Epithelial cell of prostate (primary cell): ENCODE measurements around the gene ZNF219.

Experiments used
- DNase-seq: peaks from one replicate; pipeline ENCODE4 v3.0.0-alpha.2; 2011; ENCODE audit warnings: low read depth, low spot score
- H3K27ac ChIP-seq: fragments of 450-650 bp; 2 replicates; pipeline ENCODE4 v1.5.1; 2017; ENCODE audit warnings: mild to moderate bottlenecking

Gene ZNF219

DNA sequence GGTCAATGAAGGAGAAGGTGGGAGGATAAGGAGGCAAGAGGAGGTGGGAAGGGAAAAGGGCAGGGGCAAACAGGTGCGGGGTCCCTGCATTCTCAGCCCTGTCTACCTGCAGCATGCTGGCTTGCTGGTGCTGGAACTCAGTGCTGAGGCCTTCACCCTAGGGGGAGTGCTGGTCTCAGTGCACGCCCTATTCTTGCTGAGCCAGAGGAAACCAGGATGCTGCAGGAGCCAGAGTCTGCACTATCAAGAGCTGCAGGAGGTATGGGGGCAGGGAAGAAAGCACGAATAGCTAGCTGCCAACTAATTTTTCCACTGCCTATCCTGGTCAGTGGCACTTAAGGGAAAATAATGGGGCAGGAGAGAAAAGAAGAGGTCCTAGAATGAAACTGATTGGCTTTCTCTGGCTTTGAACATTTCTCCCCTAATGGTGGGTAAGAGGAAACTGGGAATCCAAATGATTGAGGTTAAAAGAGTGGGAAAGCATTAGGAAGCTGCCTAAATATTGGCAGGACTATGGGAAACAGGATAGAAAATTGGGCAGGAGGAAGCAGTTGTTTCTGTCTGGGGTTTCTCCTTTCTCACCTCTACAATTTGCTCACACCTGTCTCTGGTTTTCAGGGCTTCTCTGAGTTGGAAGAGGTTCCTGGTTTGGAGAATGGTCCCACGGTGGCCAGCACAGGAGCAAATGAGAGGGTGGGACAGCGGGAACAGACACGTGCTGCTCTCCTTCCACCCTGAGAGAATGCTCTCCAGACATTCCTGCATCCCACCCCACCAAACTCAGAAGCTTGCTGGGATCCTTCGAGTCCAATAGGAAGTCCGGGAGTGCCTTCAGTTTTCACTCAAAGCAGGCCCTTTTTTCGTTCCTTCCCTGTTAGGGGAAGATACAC is 4.3 kb upstream of the ZNF219 start:
- DNase-seq: no peak
- peak overlapping the region; percentile 89 for H3K27ac ChIP-seq

GRCh38 chr14:21101802-21102413 is 3.5 kb upstream of the ZNF219 start:
- peak overlapping the region; percentile 89 for H3K27ac ChIP-seq
- no peak for DNase-seq

DNA sequence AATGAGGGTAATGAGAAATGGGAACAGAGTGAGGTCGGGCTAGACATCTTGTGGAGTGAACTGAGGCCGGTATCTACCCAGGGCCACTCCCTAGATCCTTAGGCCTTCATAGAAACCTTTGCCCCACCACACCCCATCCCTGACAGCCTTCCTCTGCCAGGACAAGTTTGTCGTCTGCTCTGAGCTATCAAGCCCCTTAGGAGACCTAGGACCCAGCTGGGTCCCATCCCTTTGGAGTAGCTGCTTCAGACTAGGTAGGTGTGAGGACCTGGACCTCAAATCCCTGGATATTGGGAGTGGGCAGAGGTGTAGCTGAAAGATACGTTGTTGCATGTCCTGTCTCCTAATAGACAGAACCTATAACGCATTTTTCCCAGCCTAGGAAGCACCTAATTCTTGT is 2.5 kb upstream of the ZNF219 start, which contains the start of gene TMEM253:
Gene TMEM253, plus strand, starts transcription at position 136 of the 400 bp plus-strand sequence. CDS start 278 bp downstream, outside the sequence.
- DNase-seq: no peak
- H3K27ac ChIP-seq: peak within 1 kb of the TSS; percentile 89

DNA sequence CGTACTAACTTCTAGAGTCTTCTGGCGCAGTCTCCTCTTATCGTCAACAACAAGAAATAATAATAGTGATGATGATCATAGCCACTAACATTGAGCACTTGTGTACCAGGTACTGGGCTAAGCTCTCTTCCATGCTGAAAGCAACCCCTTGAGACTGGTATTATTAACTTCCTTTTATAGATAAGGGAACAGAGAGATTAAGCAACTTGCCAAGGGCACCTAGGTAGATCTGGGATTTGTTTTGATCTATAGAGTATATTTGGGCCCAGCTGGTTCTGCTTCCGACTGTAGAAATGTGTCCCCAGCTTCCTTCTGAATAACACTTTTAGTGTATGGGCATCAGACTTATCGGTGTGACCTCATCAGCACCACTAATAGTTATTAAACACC is 1.1 kb upstream of the ZNF219 start:
- DNase-seq: no peak
- peak overlapping the region; percentile 81 for H3K27ac ChIP-seq

DNA sequence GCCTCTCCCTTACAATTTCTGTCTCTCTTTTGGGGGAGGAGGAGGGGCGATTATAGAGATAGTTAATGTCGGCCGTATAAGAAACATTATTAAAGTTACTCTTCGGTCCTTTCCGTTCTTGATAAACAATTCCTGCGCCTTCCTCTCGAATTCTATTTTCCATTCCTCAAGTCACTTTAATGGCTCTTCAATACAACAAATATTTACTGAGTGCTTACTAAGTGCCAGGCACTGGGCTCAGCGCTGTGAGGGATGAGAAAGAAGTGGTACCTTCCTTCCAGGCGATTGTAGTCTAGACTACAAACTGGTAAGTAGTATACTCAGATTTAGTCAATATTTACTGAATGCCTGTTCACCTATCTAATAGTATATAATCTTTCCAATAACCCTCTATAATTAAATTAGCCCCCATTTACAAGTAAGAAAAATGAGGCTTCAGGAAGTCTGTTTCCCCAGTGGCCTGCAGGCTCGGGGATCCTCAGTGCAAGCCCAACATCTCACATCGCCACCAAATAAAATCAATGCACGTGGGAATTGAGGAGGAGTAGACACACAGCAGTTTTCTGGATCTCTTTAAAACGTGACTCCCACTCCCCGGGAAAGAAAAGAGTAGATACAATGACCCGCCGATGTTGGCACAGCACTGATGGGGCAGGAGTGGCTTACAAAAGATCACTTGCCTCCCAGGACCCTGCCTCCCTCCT is 589 bp upstream of the ZNF219 start:
- no peak for DNase-seq
- peak overlapping the region; percentile 81 for H3K27ac ChIP-seq

DNA sequence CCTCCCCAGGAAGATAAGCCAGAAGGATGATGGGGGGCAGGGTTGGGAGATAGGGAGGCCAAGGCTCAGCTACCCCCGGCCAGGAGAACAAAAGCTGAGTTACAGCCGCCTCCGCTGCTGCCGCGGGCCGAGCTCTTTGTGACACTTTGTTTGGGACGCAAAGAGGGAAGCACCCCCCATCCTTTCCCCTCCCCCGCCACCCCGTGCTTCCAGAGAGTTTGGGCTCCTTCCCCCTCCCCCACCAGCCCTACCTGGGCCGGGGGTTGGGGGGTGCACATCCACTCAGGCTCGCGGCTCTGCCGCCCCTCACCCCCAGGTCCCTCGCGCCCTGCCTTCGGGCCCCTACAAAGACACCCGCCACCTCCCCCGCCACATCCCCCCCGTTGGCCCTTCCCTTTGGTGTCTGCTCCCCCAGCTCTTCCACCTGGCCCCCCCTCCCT is 799 bp downstream of the ZNF219 start:
- no peak for DNase-seq
- peak overlapping the region; percentile 81 for H3K27ac ChIP-seq

- no peak for DNase-seq
- H3K27ac ChIP-seq: peak overlapping the region; percentile 81
Measured at GRCh38 chr14:21096978-21097635, 1.3 kb downstream of the ZNF219 start.

- H3K27ac ChIP-seq: peak overlapping the region; percentile 81
- no peak for DNase-seq
Measured at GRCh38 chr14:21096438-21096837, 2.0 kb downstream of the ZNF219 start.

DNA sequence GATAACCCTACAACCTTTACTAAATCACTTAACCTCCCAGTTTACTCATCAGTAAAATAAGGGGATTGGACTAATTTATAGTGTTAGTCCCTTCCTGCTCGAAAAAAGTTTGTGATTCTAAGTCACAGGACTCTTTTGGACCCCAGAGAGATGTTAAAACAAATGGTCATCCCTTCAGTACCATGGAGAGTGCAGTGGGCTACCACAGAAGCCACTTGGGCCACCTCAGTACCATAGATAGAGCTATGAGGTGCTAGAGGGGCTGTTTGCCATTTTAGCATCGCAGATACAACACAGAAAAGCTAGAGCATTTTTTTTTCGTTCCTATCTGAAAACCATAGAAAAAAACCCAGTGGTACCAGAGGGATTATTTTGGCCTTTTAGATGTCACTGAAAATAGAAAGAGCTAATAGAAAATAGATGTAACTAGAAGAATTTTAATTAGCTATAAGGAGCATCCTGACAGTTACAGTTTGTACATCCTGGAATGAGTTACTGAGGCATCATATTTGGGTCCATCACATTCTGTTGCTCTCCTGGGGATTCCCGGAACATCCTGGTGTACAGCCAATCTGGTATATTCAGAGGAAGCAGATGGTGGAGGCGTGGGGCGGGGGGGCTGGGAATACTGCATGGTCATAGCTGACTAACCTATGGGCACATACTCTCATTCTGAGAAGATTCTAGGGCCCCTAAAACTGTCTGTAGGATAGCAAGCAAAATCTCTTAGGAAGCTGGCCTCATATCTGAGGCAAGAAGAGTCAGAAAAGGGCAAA is 2.8 kb downstream of the ZNF219 start:
- DNase-seq: no peak
- peak overlapping the region; percentile 81 for H3K27ac ChIP-seq

- no peak overlapping the region for H3K27ac ChIP-seq
- no peak for DNase-seq
Measured at GRCh38 chr14:21093769-21094681, 4.4 kb downstream of the ZNF219 start.

GRCh38 chr14:21093018-21093417 is 5.4 kb downstream of the ZNF219 start:
- H3K27ac ChIP-seq: no peak overlapping the region

GRCh38 chr14:21092273-21093011 is 6.0 kb downstream of the ZNF219 start:
- H3K27ac ChIP-seq: no peak overlapping the region
- DNase-seq: no peak

More at GRCh38 chr14:21093018-21093417, 5.4 kb downstream of the ZNF219 start:
- DNase-seq: no peak

DNA sequence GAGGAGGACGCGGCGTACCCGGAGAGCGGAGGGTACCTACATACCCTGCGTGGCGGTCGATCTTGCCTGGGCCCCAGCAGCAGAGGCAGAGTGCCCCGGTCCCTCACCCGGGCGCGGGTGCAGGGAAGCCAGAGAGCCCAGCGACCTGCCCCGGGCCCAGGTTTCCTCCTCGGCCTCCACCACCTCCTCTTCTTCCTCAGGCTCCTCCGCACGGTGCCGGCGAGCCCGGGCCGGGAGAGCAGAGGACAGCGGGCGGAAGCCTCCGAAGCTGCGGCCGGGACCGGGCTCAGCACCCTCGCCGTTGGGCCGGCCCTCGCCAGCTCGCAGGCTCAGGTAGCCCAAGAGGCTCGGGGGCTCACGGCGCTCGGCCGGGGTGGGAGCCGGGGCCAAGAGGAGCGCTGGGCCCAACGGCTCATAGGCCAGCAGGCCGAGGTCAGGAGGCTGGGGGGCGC is 6.6 kb downstream of the ZNF219 start:
- no peak for DNase-seq
- no peak overlapping the region for H3K27ac ChIP-seq

GRCh38 chr14:21090940-21091663 is 7.4 kb downstream of the ZNF219 start:
- no peak for DNase-seq
- H3K27ac ChIP-seq: no peak overlapping the region

- no peak overlapping the region for H3K27ac ChIP-seq
- DNase-seq: no peak
Measured at GRCh38 chr14:21090194-21090939, 8.1 kb downstream of the ZNF219 start.

GRCh38 chr14:21089877-21090193 is 8.6 kb downstream of the ZNF219 start:
- DNase-seq: no peak
- no peak overlapping the region for H3K27ac ChIP-seq

- no peak overlapping the region for H3K27ac ChIP-seq
- no peak for DNase-seq
Measured at GRCh38 chr14:21089271-21089670, 9.2 kb downstream of the ZNF219 start.
